GM12801 (cell line): ENCODE results near the gene FEM1C.

Experiments used
- TF ChIP-seq, protein P1 (sequence below): IDR thresholded peaks from one replicate; pipeline ENCODE4 v1.5.1; 2011; ENCODE audit warnings: control low read depth; ENCODE audit not compliant: insufficient read length; ENCODE audit errors: extremely low read depth

FEM1C gene

GRCh38 chr5:115557667-115558387 is 13.3 kb upstream of the FEM1C start:
- TF ChIP-seq, protein P1, sequence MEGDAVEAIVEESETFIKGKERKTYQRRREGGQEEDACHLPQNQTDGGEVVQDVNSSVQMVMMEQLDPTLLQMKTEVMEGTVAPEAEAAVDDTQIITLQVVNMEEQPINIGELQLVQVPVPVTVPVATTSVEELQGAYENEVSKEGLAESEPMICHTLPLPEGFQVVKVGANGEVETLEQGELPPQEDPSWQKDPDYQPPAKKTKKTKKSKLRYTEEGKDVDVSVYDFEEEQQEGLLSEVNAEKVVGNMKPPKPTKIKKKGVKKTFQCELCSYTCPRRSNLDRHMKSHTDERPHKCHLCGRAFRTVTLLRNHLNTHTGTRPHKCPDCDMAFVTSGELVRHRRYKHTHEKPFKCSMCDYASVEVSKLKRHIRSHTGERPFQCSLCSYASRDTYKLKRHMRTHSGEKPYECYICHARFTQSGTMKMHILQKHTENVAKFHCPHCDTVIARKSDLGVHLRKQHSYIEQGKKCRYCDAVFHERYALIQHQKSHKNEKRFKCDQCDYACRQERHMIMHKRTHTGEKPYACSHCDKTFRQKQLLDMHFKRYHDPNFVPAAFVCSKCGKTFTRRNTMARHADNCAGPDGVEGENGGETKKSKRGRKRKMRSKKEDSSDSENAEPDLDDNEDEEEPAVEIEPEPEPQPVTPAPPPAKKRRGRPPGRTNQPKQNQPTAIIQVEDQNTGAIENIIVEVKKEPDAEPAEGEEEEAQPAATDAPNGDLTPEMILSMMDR = no peak

DNA sequence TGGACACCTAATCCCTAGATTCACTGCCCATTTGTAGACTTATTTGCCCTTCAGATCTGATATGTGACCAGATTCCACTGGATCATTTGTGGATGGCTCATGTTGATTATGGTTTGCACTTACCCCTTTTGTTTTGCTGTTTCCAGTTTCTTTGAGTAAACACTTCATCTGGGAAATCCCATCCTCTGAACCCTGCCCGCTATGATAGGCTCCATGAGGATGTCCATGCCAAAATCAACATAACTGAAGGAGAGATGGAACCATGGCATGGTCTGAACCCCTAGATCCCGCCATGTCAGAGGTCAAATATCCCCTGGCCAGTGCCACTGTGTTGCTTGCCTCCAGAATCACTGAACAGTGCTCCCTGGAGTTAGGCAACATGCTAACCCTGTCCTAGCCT is 11.7 kb upstream of the FEM1C start:
- TF ChIP-seq, protein P1 = no peak

- TF ChIP-seq, protein P1 = no peak
Measured at GRCh38 chr5:115555084-115555633, 10.6 kb upstream of the FEM1C start.

- TF ChIP-seq, protein P1 = no peak
Measured at GRCh38 chr5:115553082-115553481, 8.5 kb upstream of the FEM1C start.

DNA sequence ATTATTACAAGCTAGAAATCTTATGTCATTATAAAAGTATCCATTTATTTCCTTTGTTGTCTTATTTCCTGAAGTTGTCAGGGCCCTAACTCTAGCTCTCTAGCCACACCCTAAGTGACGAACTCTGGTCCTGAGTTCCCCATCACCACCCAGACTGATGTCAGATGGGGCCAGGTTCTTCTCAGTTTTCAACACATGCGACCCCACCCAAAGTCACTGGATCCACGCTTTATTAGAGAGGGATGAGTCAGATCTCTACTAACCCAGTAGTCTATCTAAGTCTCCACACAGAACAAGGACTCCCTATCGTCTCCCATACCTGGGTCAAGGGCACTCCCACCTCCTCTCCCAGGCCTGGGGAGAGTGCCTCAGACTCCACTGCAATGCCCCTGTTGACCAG is 6.8 kb upstream of the FEM1C start:
- TF ChIP-seq, protein P1 = no peak

- TF ChIP-seq, protein P1 = no peak
Measured at GRCh38 chr5:115549154-115549553, 4.6 kb upstream of the FEM1C start.

DNA sequence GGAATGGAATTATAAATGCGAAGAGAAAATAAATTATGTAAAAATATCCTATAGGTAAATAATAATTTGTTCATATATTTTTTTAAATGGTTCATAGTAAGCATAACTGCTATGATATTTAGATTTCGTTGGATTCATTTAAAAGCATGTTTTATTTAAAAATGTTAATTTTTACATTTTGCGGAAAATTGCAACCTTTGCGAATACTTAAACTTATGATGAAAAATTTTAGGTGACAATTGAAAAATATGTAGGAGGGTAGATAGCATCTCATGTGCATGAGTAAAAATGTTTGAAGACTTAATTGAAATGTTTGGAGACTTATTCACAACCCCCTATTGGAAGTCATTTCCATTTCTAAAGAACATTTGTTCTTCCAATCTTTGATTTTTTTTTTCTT is 4.1 kb upstream of the FEM1C start:
- TF ChIP-seq, protein P1 = no peak
